ENCODE data around the gene LCLAT1.

LCLAT1 gene

GRCh38 chr2:30649828-30650227 is 202.8 kb downstream of the LCLAT1 start:
- no peak for DNase-seq

GRCh38 chr2:30652271-30652915 is 205.3 kb downstream of the LCLAT1 start:
- no peak for DNase-seq

GRCh38 chr2:30653847-30654246 is 206.8 kb downstream of the LCLAT1 start:
- no peak for DNase-seq

GRCh38 chr2:30654404-30654803 is 207.4 kb downstream of the LCLAT1 start:
- DNase-seq = no peak

DNA sequence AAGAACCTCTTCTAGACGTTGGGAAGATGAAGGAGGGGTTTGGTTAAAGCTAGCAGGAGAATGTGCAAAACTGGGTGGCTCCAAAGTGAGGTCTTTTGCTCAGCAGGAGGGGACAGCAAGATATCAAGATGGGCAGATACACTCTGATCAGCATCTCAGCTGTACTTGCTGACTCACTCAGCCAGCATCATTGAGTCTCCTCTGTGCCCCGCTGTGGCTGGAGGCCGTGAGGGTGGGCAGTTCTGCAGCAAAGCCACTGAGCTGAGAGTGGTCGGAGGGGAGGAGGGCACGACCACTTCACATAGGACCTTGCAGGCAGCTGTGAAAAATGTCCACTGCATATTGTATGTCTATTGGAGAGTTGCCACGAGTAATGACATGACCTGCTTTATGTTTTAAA is 208.2 kb downstream of the LCLAT1 start:
- no peak for DNase-seq

GRCh38 chr2:30655660-30656059 is 208.6 kb downstream of the LCLAT1 start:
- peak; percentile 38 for DNase-seq

GRCh38 chr2:30656079-30656478 is 209.0 kb downstream of the LCLAT1 start:
- peak; percentile 56 for DNase-seq

- DNase-seq = no peak
These were observed 214.4 kb downstream of the LCLAT1 start for GRCh38 chr2:30661173-30662107.

GRCh38 chr2:30662268-30663131 is 215.5 kb downstream of the LCLAT1 start:
- DNase-seq = no peak

DNA sequence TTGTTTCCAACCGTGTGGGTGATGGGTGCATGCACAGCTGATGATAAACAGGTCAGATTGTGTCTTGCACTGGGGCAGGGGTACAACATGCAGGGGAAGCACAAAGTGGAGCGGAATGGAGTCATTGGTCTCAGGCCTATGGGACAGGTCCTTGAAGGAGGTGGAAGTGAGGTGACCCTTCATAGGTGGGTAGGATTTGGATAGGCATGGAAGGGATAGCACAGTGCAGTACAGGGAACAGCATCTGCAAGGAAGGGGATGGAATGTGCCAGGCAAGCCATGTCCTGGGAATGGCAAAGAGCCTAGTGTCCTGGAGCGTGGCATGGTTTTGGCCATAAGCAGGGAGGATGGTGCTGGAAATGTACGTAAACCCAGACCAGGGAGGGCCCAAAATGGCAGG is 216.3 kb downstream of the LCLAT1 start:
- DNase-seq = no peak

DNA sequence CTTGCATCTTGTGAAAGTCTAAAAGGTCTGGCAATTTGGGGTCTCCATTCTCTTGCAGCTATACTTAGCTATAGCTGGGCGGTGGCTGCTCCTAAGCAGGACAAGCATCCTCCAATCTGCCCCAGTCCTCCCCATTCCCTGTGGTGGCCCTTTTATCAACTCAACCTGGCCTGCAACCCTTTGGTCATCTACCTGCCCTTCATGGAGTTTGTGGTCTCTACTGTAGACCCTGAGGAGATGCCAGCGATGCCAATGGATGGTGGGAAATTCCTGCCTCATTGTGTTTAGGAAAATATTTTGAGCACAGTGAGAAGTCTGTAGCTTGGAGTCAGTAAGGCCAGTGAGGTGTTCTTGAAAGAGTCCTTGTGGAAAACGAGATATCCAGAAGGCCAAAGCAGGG is 216.8 kb downstream of the LCLAT1 start:
- no peak for DNase-seq

DNA sequence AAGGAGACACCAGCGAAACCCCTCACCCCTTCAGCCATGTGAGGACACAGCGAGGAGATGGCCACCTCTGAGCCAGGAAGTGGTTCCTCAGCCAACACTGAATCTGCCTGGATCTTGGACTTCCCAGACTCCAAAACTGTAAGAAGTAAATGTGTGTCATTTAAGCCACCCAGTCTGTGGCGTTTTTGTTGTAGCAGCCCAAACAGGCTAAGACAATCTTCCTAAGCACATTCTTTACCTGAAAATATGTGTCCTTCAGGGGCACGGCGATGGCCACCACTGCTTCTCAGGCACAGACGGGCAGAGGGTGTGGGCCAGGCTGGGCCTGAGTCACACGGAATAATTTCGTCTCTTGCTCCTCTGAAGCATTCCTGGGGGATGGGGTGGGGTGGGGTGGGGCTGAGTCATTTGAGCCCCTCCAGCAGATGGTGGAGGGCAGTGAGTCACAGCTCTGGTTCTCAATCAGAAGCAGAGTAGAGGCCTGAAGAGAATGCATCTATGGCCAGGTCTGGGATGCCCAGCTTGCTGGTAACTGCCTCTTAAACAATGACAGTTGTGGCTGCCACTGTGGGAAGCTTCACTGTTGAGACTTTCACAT is 217.8 kb downstream of the LCLAT1 start:
- DNase-seq = peak; percentile 98

DNA sequence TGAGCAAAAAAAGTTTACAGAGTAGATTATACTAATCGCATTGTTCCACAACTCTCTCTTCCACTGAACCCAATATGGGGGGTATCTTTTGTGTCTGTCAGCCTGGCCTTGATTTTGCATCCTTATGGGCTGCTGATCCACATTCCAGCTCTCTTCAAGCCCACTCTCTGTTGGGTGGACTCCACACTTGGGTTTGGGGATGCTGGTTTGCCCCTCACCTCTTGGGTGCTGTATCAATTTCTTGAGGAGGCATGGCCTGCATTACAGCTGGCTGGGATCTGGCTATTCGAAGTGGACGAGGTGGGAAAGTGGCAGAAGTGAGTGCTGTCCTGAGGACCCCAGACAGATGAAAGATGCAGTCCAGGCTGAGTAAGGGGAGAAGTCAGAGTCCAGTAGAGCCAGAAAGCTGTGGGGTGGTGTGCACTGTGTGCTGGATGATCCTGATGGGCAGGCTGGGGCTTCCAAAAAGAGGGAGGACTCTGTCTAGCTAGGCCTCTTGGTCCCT is 218.8 kb downstream of the LCLAT1 start:
- no peak for DNase-seq

GRCh38 chr2:30666266-30666874 is 219.3 kb downstream of the LCLAT1 start:
- peak; percentile 92 for DNase-seq

DNA sequence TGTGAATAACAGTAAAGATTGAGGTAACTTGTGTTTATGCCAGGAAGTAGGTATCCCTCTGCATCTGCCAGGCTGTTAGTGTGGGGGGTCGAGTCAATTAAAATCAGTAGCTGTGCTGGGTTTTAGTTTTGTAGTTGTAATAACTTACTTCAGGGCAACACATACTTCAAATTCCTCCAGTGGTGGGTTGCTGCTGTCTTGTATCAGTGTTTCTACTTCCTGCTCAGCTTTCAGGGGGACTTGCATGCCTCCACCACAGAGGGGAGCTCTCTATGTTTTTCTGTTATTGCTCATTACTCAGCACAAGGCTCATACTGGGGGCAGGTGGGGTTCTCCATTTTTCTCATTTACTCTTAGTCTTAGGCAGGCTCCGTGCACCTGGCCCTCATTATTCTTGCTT is 223.4 kb downstream of the LCLAT1 start:
- DNase-seq = peak; percentile 28

DNA sequence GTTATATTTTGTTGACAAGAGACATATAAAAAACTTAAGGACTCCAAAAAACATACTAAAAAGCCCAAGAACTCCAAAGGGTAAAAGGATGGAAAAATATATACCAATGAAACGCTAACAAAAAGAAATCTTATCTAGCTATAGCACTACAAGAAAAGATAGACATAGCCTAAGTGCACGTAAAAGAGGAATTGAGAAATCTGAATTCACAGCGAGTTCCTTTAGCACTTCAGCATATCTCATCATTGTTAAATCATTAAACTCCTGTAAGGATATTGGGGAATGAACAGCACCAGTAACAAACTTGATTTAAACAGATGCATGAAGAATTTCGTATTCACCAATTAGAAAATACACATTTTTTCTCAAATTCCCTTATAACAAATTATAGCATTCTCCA is 226.1 kb downstream of the LCLAT1 start:
- DNase-seq = no peak

GRCh38 chr2:30675758-30676157 is 228.7 kb downstream of the LCLAT1 start:
- DNase-seq = peak; percentile 47

DNA sequence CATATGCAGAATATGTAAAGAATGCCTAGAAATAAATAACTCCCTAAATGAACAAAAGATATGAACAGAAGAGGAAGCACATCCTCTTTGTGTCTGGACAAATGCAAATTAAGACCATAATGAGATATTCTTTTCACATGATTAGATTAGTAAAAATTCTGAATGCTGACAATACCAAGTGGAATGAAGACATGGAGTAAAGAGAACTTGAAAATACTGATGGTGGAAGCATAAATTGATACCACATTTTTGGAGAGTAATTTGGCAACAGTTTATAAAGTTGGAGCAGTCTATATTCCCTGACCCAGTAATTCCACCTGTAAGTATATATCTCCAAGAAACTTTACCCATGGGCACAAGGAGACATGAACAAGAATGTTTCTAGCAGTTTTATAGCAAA is 230.2 kb downstream of the LCLAT1 start:
- DNase-seq = no peak

DNA sequence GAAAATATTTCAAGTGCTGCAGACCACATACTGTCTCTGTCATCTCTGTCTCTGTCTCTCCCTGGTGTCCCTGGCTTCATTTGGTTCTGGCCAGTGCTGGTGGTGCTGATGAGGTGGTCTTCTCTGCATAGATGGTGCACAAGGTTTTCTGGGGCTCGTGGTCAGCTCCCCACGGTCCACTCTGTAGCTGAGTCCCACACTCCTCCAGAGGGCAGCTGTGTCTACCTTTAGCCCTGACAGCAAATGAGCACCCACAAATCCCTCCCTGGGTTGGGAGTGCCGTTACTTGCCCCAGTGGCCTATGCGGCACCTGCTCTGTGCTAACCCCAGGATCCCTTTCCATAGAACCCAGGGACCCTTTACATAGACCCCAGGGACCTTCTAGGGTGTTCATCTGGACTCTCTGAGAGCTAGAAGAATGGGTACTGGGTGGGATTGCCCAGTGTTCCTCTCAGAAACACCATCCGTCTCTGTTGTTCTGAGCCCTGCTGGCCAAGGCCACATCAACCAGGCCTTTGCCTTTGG is 230.9 kb downstream of the LCLAT1 start:
- DNase-seq = no peak

DNA sequence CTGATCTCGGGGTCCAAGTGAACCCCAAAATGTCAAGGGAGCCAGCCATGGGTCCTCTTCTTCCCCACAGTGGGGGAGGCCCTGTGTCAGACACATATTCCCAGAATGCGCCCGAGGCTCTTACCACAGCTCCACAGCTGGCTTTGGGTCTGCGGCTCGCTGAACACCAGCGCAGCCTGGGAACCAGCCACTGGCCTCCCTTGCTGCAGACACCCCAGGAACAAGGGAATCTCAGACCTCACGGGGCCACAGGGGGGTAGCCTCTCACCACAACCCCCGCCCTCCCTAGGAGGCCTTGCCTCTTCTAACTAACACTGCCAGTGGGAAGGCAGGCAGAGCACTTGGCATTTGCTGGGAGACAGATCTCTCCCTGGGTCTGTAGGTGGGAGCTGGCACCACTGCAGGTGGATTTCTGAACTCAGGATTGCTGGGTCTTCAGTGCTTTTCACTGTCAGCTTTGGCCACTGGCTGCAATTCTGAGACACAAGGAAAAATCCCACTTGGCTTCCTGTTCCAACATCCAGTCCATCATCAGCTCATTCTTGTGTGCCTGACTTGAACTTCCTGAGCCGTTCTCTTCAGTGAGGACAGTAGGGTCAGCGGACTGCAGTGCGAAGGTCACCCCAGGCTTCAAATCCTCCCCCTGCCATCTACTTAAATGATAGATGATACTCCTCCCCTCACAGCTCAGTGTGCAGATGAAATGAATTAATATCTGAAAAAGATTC is 231.5 kb downstream of the LCLAT1 start:
- DNase-seq = no peak

GRCh38 chr2:30679426-30680088 is 232.5 kb downstream of the LCLAT1 start:
- no peak for DNase-seq
